ENCODE data around the gene FAM9C.
"Not testable (repeated sequence)": the region's sequence is repeated elsewhere in the genome, so short reads cannot be mapped to it uniquely, and the experiment has no call there.

Gene FAM9C

GRCh38 chrX:13044441-13044840 lies at the start of gene FAM9C:
FAM9C (minus strand) TSS chrX:13044620; CDS start chrX:13043789, 831 bp downstream.
- in situ Hi-C loops (cut with HindIII; ENCODE audit: low sequenced_read_pairs) = loop anchor here (5.0 kb wide), 1 partner anchor 47 kb away; no protein-coding TSS in a partner anchor

- in situ Hi-C loops (cut with HindIII; ENCODE audit: low sequenced_read_pairs) = loop anchor here (5.0 kb wide), 1 partner anchor 81 kb away; no protein-coding TSS in a partner anchor
These were observed 49.2 kb upstream of the FAM9C start for GRCh38 chrX:13093529-13094140.

- in situ Hi-C loops (cut with HindIII; ENCODE audit: low sequenced_read_pairs) = loop anchor here (5.0 kb wide), 1 partner anchor 80 kb away; no protein-coding TSS in a partner anchor
These were observed 48.1 kb upstream of the FAM9C start for GRCh38 chrX:13092455-13092941.

GRCh38 chrX:13091111-13091765 lies 46.8 kb upstream of the FAM9C start:
- in situ Hi-C loops (cut with HindIII; ENCODE audit: low sequenced_read_pairs) = loop anchor here (5.0 kb wide), 1 partner anchor 79 kb away; no protein-coding TSS in a partner anchor

- in situ Hi-C loops (cut with HindIII; ENCODE audit: low sequenced_read_pairs) = loop anchor here (5.0 kb wide), 1 partner anchor 78 kb away; no protein-coding TSS in a partner anchor
These were observed 46.1 kb upstream of the FAM9C start for GRCh38 chrX:13090339-13091110.

GRCh38 chrX:13090027-13090338 lies 45.6 kb upstream of the FAM9C start:
- in situ Hi-C loops (cut with HindIII; ENCODE audit: low sequenced_read_pairs) = loop anchor here (5.0 kb wide), 1 partner anchor 78 kb away; no protein-coding TSS in a partner anchor

- in situ Hi-C loops (cut with HindIII; ENCODE audit: low sequenced_read_pairs) = no loop called here
These were observed 43.7 kb upstream of the FAM9C start for GRCh38 chrX:13088156-13088487.

- in situ Hi-C loops (cut with HindIII; ENCODE audit: low sequenced_read_pairs) = no loop called here
These were observed 43.1 kb upstream of the FAM9C start for GRCh38 chrX:13087322-13088155.

GRCh38 chrX:13086793-13087321 lies 42.4 kb upstream of the FAM9C start:
- in situ Hi-C loops (cut with HindIII; ENCODE audit: low sequenced_read_pairs) = not testable (repeated sequence)

GRCh38 chrX:13086076-13086475 lies 41.7 kb upstream of the FAM9C start:
- in situ Hi-C loops (cut with HindIII; ENCODE audit: low sequenced_read_pairs) = no loop called here

GRCh38 chrX:13085526-13085925 lies 41.1 kb upstream of the FAM9C start:
- in situ Hi-C loops (cut with HindIII; ENCODE audit: low sequenced_read_pairs) = no loop called here

GRCh38 chrX:13084611-13085010 lies 40.2 kb upstream of the FAM9C start:
- in situ Hi-C loops (cut with HindIII; ENCODE audit: low sequenced_read_pairs) = no loop called here

GRCh38 chrX:13083755-13084326 lies 39.4 kb upstream of the FAM9C start:
- in situ Hi-C loops (cut with HindIII; ENCODE audit: low sequenced_read_pairs) = not testable (repeated sequence)

- in situ Hi-C loops (cut with HindIII; ENCODE audit: low sequenced_read_pairs) = no loop called here
These were observed 38.0 kb upstream of the FAM9C start for GRCh38 chrX:13082206-13083065.

- in situ Hi-C loops (cut with HindIII; ENCODE audit: low sequenced_read_pairs) = no loop called here
These were observed 37.2 kb upstream of the FAM9C start for GRCh38 chrX:13081395-13082205.

- in situ Hi-C loops (cut with HindIII; ENCODE audit: low sequenced_read_pairs) = no loop called here
These were observed 35.8 kb upstream of the FAM9C start for GRCh38 chrX:13080128-13080795.

GRCh38 chrX:13078739-13079444 lies 34.5 kb upstream of the FAM9C start:
- in situ Hi-C loops (cut with HindIII; ENCODE audit: low sequenced_read_pairs) = no loop called here

All from endothelial cell of hepatic sinusoid (primary cell).